Measurements from ENCODE around the gene KCTD1.

KCTD1 gene

DNA sequence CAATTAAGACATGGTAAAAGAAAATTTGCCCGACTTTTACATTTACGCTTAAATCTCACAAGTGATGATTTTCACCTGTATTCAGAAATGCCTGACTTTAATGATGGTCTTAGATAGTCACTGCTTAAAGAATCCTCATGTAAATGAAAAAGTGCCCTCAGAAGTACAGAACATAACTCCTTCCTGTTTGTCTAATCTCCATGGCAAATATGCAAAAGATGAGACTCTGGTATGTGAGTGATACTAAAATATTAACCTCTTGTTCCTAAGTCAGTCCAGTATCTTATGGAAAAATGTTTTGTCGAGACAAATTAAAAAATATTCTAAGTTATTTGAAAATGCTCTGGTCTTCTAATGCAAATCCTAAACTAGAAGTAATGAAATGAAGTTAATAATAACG is 29.2 kb downstream of the KCTD1 start:
- DNase-seq: no peak

DNA sequence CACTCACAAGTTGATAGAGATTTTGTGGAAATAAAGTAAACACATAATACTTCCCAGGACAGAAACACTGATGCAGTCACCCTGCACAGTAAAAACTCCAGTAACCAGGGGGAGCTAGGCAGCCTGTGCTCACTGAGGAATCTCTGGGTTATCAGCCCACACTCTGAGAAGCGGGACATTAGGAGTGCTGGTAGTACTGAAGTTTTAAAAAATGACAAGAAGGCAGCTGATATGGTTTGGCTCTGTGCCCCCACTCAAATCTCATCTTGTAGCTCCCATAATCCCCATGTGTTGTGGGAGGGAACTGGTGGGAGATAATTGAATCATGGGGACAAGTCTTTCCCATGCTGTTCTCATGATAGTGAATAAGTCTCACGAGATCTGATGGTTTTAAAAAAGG is 31.4 kb downstream of the KCTD1 start:
- no peak for DNase-seq

DNA sequence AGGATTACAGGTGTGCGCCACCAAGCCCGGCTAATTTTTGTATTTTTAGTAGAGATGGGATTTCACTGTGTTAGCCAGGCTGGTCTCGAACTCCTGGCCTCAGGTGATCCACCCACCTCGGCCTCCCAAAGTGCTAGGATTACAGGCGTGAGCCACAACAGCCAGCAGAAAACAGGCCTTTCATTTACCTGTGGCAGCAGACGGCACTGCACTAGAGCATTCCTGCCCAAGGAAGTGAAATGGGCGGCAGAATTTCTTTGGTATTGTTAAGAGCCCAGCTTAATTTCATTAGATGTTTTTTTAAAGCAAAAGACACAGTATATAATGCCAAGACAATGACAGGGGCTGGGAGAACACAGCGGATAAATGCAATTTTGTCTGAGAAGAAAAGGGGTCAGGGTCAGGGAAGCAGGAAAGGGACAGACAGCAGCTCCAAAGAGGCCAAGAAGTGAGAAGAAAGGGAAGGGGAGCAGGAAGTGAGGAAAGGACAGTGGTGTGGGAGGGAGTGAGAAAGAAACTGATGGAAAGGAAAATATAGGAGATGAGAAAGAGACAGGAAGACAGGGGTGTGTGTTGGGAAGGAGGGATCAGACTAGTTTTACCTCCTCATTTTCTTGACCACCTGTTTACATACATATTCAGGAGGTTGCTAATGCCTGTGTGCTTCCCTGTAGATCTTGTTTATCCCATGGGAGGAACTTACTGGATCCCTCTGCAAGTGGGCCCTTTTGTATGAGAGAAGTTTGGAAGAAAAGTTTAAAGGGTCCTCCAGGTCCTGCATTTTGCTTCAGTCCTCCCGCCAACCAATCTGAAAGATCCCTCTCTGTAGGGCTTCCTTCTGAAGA is 32.5 kb downstream of the KCTD1 start:
- DNase-seq: no peak

DNA sequence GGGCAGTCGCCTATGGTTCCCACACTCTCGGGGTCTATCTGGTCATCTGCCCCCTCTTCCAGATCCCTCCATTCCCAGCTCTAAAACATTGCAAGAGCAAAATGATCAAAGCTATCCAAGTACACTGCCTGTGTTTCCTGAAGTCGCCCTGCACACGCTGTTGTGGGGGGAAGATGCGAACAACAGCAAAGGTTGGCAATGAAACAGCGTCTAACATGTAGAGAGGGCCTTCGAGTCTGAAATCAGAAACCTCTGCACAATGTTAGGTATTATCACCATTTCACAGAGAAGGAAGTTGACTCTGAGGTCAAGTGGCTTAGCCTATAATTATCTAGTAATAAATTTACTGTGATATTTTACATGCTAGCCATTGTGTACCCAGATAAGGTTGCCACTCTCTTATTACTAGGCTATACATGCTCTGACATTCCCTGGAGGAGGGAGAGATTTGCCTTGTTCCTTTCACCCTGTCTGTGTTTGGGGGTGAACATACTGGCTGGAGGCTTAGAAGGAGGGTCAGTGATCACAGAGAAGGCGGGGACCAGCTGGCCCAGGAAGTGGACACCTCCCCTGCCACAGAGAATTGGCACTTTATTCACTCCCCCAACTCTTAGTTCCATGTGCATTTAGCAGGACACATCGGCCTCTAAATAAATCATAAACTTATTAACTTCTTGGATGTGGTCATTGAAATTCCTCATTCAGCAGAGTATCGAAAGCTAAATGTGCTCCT is 36.8 kb downstream of the KCTD1 start:
- no peak for DNase-seq

DNA sequence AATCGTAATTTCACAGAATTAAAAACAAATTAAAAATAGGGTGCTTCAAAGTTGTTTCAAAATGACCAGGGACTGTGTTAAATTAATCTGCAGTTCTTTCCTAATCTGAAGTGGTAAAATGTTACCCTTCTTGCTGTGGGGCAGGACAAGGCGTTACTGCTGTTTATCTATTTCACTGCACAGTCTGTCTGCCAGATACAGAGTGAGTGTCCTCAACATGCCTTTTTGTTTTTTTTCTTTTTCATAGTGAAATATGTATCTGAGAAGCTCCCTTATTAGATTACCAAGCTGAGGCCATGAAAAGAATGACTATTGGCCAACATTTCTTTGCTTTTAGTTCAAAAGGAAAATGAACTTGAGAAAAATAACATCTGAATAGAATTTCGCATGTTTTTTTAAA is 38.0 kb downstream of the KCTD1 start:
- no peak for DNase-seq

DNA sequence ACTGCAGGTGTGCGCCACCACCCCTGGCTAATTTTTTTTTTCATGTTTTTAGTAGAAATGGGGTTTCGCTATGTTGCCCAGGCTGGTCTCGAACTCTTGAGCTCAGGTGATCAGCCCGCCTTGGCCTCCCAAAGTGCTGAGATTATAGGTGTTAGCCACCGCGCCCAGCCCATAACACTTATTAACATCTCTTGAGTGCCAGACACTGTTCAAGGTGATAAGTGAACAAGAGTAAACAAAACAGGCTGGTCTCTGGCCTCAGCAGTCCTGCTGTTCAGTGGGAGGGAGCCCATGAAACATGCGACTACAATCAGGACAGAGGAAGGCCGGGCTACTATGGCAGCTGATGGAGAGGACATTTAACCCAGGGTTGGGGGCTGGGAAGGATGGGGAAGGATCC is 42.3 kb downstream of the KCTD1 start:
- DNase-seq: no peak

DNA sequence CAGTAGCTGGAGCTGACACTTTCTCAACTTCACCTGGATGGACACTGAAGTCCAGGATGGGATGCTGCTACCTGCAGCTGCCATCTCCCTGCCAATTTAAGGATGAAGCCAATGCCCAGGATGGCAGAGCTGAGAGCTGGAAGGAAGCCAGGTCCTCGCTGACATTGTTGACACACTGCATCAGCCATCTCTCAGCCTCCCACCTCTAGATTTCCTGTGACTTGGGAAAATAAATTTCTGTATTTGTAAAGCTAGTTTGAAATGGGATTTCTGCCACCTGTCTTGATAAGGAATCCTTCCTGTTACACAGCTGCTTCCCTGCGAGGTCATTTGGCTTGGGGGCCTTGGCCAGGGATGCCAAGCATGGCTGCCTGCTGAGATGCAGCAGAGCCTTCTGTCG is 43.5 kb downstream of the KCTD1 start:
- DNase-seq: no peak

DNA sequence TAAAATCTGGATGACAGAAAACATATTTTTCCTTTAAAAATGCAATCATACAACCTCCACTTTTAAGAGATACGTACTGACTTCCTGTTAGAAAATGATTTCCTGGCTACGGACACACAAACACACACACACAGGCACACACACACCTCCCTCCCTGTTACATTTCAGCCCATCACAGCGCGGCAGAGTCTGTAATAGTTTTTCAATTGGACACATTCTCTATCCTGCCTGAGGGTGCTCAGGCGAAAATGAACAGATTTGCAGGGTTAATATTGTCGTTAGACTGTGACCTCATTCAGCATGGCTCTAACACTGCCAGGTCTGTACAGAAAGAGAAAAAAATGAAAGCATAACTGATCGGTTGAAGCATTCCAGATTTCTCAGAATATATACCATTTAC is 45.0 kb downstream of the KCTD1 start:
- no peak for DNase-seq

DNA sequence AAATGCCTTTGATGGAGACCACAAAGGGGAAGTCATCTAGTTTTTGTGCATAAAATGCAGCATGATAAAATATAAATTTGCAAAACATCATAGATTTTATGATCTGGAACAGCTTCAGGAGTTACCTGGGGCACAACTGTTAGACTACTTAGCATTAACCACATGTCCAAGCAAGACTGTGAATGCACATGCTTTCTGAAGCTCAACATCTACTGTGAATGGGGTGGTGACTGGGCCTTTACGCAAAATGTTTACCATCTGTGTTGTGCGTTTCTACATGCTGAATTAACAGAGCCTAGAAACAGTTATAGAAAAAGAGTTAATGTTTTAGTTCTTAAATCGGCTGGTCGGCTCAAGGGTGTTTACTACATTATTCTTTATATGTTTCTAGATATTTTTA is 45.5 kb downstream of the KCTD1 start:
- no peak for DNase-seq

DNA sequence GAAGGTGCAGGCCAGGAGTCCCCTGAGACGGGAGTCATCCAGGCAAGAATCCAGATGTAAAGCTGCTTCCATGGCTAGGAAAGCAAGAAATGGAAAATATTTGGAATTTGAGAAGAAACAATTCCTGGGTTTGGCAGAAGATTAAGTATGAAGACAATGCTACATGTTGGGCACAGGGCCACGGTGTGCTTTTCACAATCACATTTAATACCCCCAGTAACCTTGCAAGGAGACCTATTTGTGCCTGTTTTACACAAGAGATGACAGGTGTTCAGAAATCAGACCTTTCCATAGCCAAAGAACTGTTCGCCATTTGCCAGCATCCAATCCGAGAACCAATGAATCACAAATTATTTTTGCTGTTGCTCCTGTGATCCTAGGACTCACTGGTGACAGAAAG is 50.5 kb downstream of the KCTD1 start:
- no peak for DNase-seq

DNA sequence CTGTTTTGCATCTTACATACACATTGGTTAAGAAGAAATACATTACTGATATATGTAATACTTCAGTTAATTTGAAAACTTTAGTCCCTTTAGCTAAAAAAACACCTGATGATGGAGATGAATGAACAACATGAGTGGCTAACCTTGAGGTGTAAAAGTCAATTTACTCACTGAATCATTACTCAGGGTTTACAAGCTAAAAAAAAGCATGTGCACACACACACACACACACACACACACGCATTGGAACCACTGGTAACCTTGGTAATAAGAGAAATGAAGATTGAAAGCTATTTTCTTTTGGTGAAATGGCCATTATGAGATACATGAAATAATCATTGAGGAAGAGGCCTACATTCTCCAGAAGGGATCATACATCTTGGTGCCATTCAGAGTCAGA is 51.8 kb downstream of the KCTD1 start:
- DNase-seq: no peak

DNA sequence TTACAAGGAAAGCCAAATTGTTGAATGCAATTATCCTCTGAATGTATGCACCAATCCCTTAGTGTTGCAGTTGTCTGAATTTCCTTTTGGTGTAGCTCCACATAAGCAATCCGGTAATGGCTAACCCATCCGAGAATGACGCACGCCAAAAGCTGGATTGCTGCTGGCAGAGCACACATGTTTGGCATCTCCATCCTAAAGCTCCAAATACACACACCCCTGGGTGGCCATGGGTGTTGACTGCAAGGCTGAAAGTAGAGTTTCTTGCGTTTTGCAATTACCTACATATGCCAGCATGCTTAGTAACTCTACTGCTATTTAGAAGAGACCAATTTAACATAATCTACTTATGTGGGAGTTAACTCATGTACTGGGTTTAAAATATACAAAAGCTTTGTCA is 53.1 kb downstream of the KCTD1 start:
- DNase-seq: no peak

DNA sequence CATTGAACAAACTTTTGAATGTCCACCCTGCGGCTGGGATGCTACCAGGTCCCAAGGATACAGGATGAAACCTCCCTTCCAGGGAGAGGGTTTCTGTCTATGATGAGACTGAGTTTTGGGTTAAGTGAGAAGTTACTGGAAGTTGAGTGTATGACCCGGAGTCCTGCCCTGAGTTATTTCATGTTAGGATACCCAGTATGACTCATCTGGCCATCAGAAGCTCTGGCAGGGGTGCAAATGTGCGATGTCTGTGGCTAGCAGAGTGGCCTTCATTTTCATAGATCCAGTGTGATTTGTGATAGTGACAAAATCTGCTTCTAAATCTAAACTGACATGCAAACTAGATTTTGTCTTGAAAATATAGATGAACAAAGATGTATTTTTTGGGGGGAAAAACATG is 55.3 kb downstream of the KCTD1 start:
- DNase-seq: no peak

DNA sequence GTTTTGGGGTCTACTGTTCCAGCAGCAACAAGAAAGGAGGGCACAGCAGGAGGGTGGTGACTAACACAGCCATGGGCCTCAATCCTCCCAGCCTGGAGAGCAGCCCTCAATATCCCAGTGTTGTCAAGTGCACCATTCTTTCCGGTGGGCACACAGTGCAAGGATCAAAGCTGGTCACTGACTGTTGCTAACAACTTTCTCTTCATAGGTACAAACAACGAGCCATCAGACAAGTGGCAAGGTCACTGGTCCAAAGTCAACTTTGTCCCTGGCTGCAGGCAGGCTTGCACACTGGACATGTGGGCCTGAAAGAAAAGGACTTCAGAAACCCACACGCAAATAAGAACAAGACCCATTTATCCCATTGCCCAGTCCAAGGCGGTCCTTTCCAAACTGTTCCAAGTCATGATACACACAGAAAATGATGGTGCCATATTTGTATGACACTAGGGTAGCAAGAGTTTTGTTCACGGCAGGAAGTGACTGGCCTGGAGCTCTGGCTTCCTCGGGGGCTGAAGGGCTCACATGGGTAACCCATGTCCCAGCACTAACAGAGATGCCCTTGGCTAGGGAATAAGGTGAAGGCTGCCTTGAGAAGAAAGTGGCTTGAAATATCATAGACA is 57.0 kb downstream of the KCTD1 start:
- no peak for DNase-seq

DNA sequence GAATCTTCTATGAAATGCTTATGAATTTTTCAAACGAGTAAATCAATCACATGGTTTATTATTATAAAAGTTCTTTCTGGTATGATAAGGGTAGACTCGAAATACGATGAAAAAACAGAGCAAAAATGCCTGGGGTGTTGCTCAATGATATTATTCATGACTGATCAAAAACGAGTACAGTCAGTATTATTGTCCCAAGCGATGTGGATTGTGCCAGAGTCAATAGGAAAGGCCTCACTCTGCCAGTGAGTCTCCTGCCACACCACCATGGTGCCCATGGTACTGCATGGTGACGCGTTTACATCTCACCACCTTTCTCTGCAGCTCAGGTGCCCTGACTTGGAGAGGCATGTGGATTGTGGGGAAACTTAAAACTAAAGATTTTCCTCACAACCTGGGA is 58.5 kb downstream of the KCTD1 start:
- DNase-seq: no peak

DNA sequence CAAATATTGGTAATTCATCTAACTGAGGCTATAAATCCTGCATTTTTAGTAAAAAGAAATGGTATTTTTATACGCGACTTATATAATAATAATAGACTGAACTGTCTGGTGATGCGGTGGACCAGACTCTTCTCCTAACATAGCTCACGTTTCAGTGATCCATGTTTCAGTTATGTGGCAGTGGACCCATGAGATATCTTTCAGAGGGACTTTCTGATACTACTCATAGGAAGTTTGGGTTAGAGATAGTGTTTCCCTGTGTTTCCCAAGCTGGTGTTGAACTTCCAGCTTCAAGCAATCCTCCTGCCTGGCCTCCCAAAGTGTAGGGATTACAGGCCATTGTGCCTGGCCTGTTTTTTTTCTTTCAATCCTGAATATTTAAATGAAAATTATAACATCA is 59.2 kb downstream of the KCTD1 start:
- no peak for DNase-seq

DNA sequence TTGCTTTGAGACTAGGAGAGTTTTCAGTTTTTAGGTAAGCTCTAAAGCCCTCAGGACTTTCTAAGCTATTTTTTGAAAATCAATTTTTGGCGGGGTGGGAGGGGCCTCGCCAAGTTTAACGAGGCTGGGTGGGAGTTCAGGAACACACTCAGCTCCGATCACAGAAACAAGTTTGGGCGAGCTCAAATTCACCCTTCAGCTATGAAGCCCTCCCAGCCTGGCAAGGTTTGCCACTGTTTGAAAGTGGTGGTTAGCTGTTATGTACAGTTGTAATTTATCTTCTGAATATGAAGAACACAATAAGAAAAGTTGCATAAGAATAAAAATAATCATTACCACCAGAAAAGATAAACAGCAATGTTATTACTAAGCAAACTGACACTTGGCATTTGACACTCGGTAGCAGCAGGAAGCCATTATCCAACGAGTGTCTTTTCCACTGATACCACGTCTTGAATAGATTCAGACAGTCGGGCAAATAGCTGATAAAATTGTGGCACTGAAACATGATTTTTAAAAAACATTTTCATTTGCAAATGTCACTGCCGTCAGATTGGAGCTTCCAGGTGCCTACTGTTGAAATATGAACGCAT is 59.8 kb downstream of the KCTD1 start:
- DNase-seq: no peak

DNA sequence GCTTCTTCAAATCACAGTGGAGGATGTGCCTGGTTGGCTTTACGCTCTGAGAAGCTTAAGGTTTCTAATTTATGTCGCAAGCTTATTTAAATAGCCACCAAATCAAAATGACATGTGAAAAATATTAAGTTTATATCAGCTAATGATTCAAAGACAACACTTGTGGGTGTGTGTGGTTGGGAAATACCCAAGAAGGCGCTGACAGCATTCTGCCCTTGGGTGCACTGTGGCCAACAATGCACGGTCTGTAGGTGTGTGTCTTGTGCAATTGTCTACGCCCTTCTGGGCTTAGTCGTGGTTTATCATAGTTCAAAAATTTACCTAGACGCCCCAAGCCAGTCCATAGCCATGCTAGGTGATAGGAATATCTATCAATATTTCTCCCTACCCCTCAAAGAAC is 60.9 kb downstream of the KCTD1 start:
- DNase-seq: no peak

DNA sequence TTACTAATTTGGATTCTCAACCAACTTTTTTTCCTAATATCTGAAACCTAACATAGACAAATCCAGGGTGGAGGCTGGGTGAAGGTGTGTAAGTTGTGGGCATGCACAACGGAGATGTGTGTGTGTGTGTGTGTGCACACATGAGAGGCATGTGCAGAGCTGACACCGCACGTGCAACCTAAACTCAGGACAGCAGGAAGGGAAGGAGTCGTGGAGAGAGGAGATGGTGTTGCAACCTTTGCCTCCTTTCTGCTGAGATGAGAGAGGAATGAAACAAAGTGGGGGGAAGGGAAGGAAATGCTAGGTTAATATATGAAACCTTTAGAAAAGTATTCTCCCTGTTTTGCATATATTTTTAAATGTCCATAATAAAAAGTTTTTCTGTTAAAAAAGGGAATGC is 64.7 kb downstream of the KCTD1 start:
- no peak for DNase-seq

DNA sequence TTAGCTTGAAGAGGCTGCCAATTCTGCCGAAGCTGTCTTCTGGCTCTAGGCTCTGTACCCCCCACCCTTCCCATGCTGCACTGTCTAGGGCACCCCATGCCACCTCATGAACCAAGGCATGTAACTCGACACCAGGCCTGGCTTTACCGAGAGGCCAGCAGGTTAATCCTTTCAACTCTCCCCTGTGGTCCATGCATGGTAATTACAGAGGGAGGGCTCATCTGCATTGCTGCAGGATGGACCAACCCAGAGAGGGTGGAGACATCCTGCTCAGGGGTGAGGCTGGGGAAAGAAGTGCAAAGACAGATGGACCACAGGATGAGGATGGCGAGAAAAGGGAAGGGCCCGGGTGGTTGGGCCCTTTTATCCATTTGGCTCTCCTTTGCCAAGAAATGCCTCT is 65.8 kb downstream of the KCTD1 start:
- DNase-seq: no peak

DNA sequence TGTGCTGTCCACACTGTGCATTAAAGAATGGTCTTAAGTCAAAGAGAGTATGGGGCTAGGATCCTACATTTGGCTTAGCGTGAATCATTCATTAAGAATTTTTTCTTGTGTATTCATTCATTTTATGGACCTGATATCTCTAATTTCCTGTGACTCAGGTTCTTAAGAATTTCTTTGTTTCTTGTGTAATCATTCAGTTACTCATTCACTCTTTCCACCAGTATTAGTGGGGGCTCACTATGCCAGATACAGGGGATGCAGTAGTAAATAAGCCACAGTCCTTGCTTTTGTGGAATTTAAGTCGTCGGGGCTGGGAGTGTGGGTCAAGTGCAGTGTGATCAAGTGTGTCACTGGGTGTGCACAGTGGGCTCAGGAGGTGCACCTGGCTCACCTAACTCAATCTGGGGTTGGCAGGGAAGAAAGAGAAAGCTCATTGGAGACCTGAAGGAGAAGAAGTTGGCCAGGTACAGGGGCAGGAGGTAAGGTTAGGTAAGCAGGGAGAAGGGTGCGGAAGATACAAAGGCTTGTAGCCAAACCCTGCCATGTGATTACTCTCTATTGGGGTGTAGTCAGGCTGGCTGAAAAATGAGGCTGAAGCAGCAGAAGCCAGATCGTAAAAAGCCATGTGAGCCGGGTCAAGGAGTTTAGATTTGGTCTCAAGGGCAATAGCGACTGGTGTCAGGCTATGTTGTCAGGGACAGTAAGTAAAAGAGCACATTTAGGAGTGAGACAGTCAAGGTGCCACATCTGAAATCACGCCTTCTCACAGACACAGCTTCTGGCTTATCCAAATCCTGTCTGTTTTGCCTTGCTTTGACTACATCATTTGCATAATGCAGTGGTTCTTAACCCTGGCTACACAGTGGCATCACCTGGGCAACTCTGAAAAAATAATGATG is 67.2 kb downstream of the KCTD1 start:
- no peak for DNase-seq

DNA sequence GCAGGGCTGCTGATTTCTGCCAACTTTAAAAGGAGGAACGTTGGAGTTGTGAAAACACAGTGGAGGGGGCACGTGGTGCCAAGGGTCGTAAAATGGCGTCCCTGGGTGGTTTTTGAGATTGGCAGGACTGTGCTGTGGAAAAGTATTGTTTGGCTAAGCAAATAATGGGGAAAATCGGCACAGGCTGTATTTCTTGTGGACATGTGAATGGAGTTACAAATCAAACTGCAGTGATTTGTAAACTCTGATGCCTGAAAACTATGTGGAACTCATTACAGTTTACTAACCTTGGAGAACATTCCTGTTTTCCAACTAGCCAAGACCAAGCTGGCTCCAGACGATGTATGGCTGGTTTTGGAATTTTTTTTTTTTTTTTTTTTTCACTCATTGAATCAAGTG is 68.7 kb downstream of the KCTD1 start:
- no peak for DNase-seq
